GM19238 (cell line): ENCODE data around the gene GAD1.

Experiments
- DNase-seq: peaks from one replicate; pipeline ENCODE4 v3.0.0; 2011; ENCODE audit warnings: low spot score; ENCODE audit not compliant: insufficient read length

Gene GAD1

GRCh38 chr2:170818036-170818751 is 1.5 kb downstream of the GAD1 start:
- DNase-seq = no peak

DNA sequence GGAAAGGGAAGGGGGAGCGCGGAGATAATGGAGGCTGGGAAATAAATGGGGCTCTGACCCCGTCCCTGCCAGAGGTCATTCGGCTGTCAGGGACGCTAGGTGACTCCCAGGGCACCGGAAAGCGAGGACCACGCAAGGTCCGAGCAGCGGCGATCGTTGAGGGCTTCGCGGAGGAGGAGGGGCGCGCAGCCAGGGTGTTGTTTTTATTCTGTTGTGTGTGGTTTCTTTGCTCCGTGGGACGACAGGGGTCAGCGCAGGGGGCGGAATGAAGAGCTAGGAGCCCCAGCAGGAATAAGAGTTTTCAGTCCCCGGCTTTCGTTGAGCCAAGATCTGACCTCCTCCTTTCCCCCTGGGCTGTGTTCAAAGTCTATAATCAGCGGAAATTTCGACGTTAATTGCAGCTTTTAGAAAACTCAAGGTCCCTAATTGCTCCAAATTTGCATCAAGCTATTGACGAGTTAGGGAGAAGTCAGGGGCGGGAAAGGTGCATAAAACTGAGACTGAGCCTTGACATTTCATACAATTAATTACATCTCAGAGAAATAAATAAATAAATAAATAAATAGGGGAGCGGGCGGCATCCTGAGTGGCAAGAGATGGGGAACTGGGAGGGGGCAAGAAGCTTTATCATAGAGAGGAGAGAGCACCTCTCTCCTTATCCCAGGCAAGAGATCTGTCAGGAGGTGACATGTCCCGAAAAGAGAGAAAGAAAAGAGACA is 2.2 kb downstream of the GAD1 start:
- DNase-seq = no peak

GRCh38 chr2:170819680-170820664 is 3.3 kb downstream of the GAD1 start:
- no peak for DNase-seq

DNA sequence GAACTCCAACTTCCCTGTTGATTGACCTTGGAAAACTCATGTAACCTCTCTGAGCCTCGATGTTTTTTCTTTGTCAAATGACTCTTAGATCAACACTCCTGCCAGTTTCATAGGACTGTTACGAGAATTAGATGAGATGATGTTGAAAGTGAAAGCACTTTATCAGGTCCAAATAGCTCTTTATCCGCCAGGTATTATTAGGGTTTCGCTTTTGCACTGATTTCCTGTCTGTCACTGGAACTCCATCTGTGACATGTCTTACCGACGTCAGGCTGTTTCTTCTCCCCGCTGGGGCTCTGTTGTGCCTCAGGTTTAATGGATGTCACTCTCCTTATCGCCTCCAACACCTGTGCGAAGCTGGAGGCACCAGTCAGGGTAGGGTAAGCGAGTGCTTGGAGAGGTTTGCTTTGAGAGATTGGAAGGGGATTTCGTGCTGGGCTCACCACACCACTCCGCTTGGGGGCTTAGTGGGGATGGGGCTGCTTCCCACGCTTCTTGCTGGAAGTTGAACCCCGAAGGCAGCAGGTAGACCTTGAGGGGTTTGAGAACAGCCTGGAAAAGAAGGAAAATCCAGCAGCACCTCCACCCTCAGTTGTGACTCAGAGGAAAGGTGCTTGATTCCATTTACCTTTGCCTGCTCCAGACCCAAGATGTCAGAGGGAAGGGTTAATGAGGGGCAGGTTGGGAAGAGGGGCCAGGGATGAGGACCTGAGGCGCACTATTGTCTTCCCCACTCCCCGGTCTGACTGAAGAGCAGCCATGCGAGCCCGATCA is 4.3 kb downstream of the GAD1 start:
- no peak for DNase-seq

DNA sequence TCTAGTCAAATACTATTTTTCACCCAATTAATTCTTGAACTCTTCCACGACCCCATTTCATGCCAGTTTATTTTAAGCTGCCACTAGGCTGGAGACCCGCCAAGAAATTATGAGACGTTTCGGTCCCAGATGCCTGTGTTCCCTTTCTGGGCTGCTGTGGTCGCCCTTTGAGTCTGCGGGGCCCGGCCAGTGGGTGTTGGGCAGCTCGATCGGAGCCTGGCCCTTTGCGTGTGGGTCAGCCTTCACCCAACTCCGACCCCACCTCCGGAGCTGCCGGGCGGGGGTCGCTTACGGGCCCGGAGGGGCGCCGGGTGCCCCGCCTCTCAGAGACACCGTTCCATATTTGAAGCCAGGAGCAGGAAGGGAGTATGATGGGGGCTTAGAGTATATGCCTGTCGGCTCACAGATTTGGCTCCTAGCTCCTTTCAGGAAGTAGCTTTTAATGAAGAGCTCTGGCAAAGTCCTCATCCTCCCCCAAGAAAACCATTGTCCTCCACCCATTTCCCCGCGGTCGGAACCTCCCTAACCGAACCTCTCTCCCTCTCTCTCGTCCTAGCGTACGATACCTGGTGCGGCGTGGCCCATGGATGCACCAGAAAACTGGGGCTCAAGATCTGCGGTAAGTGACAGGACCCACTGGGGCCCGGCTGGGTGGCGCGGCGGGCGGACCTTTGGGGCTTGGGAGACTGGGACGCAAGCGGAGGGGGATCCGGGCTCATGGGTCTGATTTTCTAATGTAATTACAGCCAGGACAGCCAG is 5.0 kb downstream of the GAD1 start:
- DNase-seq = no peak

DNA sequence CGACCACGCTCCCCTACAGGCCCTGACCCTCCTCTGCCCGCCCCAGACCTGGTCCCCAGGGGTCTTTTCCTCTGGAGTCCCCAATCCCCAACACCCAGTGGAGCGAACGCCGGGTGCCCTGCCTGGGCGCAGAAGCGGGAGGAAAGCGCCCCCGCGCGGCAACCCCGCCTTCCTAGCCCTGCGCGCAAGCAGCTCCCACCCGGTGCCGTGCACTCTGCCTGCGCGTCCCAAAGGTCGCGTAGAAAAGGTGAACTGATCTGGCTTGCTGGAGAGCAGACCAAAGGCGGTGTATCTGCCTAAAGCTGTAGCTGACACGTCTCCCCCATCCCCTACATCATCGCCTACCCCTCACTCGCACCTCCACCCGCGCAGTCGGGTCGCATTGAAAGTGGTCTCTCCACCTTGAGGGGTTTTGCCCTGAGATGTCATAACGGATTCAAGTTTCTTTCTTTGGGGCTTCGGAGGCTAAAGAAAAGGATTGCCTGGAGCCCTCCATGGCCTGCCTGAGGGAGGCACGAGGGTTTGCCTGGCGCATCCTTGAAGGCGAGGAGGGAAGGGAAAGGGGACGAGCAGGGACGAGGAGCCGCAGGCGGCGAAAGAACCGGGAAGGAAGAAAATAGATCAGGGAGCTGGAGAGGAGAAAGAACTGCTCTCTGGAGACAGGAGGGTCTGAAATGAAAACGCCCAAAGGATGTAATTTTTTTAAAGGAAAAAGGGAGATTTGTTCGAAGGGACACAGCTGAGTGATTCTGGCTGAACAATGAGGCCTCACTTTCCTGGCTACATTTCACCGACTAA is 5.8 kb downstream of the GAD1 start:
- no peak for DNase-seq

DNA sequence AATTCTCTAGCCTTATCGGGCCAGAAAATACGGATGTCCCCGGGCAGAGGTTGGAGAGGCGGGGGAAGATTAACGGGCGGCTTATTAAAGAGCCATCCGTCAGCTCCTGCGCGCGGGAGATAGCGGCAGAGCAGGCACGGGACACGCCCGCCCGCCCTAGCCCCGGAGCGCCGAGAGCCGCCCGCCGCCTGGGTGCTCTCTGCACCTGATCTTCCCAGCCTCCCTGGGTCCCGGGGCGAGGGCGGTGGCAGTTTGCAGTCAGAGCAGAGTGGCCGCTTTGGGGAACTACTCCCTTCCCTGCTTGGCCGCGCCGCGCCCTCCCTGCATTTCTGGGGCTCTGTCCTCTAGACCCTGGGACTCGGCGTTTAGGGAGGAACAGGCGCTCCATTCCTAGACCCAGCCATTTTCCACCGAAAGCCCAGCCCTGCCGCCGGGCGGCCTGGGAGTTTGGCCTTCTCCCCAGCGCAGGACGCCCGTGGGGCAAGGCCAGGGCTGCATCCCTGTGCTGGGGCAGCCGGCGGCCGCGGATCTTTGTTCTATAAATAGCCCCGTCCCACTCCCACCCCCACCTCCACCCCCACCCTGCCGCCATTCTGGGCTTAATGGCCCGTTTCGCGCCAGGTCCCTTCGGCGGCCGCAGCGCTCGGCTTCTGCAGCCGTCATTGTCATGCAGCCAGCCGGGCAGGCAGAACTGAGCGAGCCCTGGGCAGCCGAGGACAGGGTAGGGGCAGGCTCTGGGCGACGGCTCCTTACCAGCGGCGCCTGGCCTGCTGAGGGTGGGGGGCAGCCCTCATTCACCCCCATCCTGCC is 6.6 kb downstream of the GAD1 start:
- no peak for DNase-seq

- DNase-seq = no peak
Observed at GRCh38 chr2:170823898-170824215, 7.2 kb downstream of the GAD1 start.

DNA sequence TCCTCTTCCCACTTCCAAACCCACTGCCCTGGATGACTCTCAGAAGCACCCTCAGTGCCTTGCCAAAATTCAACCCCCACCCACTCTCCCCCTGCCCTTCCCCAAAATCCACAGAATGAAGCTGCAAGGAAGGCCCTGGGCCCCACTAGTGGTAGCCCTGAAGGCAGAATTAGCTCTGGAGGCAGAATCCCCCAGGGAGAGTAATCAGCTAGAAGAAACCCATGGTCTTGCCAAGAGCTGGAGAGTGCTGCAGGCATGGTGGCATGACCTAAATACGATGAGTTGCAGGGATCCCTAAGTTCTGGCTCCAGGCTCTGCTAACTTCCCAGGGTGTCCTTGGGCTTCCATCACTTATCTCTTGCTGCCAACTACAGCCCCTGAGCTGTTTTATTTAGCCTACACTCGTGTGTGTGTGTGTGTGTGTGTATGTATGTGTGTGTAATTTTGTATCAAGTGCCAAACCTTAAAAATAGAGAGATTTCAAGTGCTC is 7.9 kb downstream of the GAD1 start:
- DNase-seq = no peak

DNA sequence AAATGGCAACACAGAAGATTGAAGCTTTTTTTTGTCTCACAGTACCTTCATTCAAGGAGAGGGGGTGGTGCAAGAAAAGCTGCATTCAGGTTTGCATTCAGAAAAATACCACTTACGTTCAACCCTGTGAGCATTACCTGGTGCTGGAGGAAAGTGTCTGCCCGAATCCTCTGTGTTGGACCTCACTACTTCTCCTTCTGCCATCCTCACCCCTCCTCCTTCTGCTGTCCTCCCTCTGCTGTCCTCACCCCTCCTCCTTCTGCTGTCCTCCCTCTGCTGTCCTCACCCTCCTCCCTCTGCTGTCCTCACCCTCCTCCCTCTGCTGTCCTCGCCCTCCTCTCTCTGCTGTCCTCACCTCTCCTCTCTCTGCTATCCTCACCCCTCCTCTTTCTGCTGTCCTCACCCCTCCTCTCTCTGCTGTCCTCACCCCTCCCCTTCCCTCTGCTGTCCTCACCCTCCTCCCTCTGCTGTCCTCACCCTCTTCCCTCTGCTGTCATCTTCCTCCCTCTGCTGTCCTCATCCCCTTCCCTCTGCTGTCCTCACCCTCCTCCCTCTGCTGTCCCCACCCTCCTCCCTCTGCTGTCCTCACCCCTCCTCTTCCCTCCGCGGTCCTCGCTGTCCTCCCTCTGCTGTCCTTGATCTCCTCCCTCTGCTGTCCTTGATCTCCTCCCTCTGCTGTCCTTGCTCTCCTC is 11.3 kb downstream of the GAD1 start:
- no peak for DNase-seq

DNA sequence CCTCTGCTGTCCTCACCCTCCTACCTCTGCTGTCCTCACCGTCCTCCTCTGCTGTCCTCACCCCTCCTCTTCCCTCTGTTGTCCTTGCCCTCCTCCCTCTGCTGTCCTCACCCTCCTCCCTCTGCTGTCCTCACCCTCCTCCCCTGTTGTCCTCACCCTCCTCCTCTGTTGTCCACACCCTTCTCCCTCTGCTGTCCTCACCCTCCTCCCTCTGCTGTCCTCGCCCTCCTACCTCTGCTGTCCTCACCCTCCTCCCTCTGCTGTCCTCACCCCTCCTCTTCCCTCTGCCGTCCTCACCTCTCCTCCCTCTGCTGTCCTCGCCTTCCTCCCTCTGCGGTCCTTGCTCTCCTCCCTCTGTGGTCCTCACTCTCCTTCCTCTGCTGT is 11.8 kb downstream of the GAD1 start:
- no peak for DNase-seq

DNA sequence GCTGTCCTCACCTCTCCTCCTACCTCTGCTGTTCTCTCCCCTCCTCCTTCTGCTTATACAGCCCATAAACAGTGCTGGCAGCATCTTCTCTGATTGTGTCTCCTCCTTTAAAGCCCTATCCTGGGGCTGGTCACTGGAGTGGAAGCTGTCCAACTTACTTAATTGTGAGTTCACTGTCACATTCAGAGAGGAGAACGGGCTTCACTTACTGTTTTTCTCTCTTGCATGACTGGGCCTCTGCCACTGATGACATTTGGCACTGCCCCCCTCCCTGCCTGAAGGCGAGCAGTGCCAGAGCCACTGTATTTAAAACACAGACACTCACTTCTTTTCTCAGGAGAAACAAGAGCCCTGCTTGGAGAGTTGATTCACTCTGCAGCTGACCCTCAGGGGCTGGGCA is 12.3 kb downstream of the GAD1 start:
- no peak for DNase-seq

DNA sequence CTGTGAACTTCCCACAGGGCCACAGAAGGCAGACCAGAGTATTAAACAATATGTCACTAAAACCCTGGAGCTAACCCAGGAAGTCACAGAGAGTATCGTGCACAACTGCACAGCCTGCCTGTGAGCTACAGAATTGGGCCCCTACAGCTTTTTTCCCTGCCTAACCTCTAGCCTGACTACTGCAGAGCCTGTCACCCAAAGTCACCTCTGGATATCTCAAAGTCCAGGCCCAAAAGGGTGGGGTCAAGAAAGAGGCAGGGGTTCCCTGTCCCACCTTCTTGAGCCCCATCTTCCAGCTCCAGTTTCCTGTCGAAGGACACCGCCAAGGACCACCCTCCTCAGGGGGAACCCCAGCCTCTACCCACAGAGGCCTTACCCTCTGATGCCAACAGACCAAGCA is 13.5 kb downstream of the GAD1 start:
- no peak for DNase-seq

- DNase-seq = no peak
Observed at GRCh38 chr2:170831115-170831514, 14.4 kb downstream of the GAD1 start.

DNA sequence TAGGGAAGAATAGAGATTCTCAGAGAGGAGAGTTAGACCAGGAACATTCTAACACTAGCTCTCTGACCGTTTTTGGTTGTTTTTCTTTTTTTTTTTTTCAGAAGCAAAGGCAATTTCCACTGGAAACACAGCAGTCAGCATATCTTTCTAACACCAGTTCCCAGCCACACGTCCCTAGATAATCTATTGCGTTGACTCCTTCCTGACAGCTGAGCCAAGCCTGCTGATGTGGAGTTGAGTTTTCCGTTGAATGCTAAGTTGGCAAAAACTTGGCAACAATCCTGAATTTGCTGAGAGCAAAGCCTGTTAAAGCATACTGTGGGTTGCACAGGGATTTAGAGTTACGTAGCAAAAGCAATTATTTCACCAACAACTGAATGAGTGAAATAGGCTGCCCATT is 19.3 kb downstream of the GAD1 start:
- no peak for DNase-seq

DNA sequence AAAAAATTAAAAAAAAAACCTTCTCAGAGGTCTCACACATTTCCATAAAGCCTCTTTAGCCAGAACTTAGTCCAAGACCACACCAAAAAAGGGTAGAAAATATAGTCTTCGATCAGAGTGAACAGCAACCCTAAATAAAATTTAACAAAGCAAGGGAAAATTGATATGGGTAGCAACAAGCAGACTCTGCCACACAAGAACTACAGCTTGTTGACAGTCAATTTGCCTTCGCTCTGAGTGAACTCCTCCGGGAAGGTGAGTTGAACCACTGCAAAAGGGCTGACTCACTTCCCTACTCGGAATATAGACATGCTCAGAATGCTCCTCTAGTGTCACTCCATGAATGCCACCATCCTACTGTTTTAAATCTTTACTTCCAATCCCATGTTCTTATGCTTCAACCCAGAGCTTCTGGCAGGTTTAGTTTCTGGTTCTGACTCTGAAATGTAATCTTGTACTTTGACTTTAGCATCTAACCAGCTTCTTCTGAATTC is 24.1 kb downstream of the GAD1 start:
- DNase-seq = no peak

DNA sequence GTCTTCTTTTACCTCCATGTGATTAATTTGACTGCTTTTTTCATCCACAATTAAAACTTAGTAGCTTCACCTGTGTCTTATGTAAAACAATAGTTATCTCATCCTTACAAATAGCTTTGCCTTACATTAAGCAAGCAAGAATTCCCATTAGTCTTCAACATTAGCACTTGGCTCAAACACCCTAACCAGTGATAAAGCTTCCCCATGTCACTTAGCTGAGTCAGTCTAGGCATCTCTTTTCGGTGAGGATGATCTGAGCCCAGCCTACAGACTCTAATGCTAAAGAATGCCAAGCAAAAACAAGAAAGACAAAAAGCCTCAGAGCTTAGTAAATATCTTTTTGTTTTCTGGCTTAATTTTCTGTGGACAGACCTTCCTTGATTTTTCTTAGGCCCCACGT is 26.1 kb downstream of the GAD1 start:
- no peak for DNase-seq

GRCh38 chr2:170843656-170844055 is 27.0 kb downstream of the GAD1 start:
- DNase-seq = no peak
